Measurements from ENCODE around the gene ZFP36L1. TPM values are rescaled to one million over a fixed set of nuclear protein-coding genes. Genes with fewer than 3 reads are reported as not detected.

The ZFP36L1 gene
- polyA plus RNA-seq, 1 donor from 2014 or later, result 0.48 TPM

DNA sequence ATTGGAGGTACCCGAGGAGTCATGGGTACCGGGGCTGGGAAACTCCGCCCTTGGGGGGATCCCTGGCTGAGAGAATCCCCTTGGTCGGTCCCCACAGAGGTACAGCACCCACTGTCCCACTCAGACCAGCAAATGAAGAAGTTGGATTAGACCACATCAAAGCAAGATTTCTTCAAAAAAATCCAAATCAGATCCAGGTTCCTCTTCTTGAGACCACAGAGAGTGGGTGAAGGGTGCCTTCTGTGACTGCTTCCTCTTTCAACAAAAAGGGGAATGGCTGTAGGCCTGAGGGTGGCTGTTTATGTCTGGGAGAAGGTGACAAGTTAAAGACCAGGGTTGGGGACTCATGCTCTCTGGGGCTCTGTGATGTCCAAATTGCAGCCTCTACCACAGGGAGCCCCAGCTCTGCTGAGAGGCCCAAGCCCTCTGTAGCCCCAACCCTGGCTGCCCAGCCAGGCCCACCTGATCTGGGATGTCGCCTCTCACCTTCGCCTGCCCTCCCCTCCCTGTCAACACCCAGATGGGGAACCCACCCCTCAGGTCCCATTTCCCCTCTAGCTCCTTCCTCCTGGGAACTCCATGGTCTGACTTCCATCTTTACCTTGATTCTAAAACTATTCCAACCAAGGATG is 50.9 kb downstream of the ZFP36L1 start:
- no peak overlapping the region for H3K4me2 ChIP-seq (ENCODE audit: low read length)
- no peaks in the 10 kb centered on the region for H3K79me2 ChIP-seq (replicated peaks; ENCODE audit: insufficient read depth, low read length)
- no peaks in the 10 kb centered on the region for H4K20me1 ChIP-seq (ENCODE audit: insufficient read depth)
- H3K36me3 ChIP-seq (ENCODE audit: insufficient read depth, low read length), result no peaks in the 10 kb centered on the region
- no peak overlapping the region for H3K27ac ChIP-seq (ENCODE audit: low read length)
- no peak overlapping the region for H3K9ac ChIP-seq (ENCODE audit: low read length)
- H3K9me3 ChIP-seq (ENCODE audit: low read length), result no peaks in the 10 kb centered on the region
- no peaks in the 10 kb centered on the region for H3F3A ChIP-seq (ENCODE audit: insufficient read depth, low read length, poor library complexity, severe bottlenecking)
- no peak overlapping the region for H2AFZ ChIP-seq (ENCODE audit: low read depth, low read length)
- TF ChIP-seq EZH2 (IDR thresholded peaks at IDR 0.05; ENCODE audit: borderline replicate concordance, insufficient read depth, low read length, poor library complexity, severe bottlenecking) (no peak), SMC3 (conservative IDR thresholded peaks at IDR 0.05; ENCODE audit: poor library complexity) (no peak), RAD21 (conservative IDR thresholded peaks at IDR 0.05) (no peak), MXI1 (conservative IDR thresholded peaks at IDR 0.05; ENCODE audit: poor library complexity, severe bottlenecking) (no peak), TAF1 (IDR thresholded peaks at IDR 0.05; ENCODE audit: low read depth) (no peak), EP300 (conservative IDR thresholded peaks at IDR 0.05; ENCODE audit: poor library complexity, severe bottlenecking) (no peak), POLR2AphosphoS5 (IDR thresholded peaks at IDR 0.05) (no peak)
- TF ChIP-seq, protein P1, sequence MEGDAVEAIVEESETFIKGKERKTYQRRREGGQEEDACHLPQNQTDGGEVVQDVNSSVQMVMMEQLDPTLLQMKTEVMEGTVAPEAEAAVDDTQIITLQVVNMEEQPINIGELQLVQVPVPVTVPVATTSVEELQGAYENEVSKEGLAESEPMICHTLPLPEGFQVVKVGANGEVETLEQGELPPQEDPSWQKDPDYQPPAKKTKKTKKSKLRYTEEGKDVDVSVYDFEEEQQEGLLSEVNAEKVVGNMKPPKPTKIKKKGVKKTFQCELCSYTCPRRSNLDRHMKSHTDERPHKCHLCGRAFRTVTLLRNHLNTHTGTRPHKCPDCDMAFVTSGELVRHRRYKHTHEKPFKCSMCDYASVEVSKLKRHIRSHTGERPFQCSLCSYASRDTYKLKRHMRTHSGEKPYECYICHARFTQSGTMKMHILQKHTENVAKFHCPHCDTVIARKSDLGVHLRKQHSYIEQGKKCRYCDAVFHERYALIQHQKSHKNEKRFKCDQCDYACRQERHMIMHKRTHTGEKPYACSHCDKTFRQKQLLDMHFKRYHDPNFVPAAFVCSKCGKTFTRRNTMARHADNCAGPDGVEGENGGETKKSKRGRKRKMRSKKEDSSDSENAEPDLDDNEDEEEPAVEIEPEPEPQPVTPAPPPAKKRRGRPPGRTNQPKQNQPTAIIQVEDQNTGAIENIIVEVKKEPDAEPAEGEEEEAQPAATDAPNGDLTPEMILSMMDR (IDR thresholded peaks at IDR 0.05; ENCODE audit: poor library complexity, severe bottlenecking), result no peak
- TF ChIP-seq, protein P2, sequence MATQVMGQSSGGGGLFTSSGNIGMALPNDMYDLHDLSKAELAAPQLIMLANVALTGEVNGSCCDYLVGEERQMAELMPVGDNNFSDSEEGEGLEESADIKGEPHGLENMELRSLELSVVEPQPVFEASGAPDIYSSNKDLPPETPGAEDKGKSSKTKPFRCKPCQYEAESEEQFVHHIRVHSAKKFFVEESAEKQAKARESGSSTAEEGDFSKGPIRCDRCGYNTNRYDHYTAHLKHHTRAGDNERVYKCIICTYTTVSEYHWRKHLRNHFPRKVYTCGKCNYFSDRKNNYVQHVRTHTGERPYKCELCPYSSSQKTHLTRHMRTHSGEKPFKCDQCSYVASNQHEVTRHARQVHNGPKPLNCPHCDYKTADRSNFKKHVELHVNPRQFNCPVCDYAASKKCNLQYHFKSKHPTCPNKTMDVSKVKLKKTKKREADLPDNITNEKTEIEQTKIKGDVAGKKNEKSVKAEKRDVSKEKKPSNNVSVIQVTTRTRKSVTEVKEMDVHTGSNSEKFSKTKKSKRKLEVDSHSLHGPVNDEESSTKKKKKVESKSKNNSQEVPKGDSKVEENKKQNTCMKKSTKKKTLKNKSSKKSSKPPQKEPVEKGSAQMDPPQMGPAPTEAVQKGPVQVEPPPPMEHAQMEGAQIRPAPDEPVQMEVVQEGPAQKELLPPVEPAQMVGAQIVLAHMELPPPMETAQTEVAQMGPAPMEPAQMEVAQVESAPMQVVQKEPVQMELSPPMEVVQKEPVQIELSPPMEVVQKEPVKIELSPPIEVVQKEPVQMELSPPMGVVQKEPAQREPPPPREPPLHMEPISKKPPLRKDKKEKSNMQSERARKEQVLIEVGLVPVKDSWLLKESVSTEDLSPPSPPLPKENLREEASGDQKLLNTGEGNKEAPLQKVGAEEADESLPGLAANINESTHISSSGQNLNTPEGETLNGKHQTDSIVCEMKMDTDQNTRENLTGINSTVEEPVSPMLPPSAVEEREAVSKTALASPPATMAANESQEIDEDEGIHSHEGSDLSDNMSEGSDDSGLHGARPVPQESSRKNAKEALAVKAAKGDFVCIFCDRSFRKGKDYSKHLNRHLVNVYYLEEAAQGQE (IDR thresholded peaks at IDR 0.05; ENCODE audit: borderline replicate concordance), result no peak
- no peaks in the 10 kb centered on the region for H3K27me3 ChIP-seq (ENCODE audit: insufficient read depth, low read depth, low read length)
- H3K9me2 ChIP-seq (ENCODE audit: insufficient read depth, low read length), result no peaks in the 10 kb centered on the region
- no peak overlapping the region for H3K4me3 ChIP-seq (ENCODE audit: low read length)

DNA sequence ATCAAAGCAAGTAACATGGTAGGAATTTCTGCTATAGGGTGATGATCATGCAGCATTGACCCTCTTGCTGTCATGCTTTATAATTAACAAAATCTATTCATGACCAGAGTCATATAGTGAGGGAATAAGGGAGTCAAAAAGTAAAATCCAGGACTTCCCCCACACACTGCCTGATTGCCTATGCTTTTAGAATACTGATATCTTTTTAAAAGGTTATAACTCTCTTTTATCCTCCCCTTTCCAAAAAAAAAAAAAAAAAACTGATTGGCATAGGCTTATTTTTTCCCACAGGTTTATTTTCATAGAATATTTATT is 51.4 kb downstream of the ZFP36L1 start:
- Histone ChIP-seq H3K79me2 (replicated peaks; ENCODE audit: insufficient read depth, low read length) (no peaks in the 10 kb centered on the region), H3K9me3 (ENCODE audit: low read length) (no peaks in the 10 kb centered on the region), H3F3A (ENCODE audit: insufficient read depth, low read length, poor library complexity, severe bottlenecking) (no peaks in the 10 kb centered on the region), H3K9me2 (ENCODE audit: insufficient read depth, low read length) (no peaks in the 10 kb centered on the region), H3K27ac (ENCODE audit: low read length) (no peak overlapping the region), H4K20me1 (ENCODE audit: insufficient read depth) (no peaks in the 10 kb centered on the region), H3K9ac (ENCODE audit: low read length) (no peak overlapping the region), H3K4me2 (ENCODE audit: low read length) (no peak overlapping the region), H3K27me3 (ENCODE audit: insufficient read depth, low read depth, low read length) (no peaks in the 10 kb centered on the region), H2AFZ (ENCODE audit: low read depth, low read length) (no peak overlapping the region), H3K4me3 (ENCODE audit: low read length) (no peak overlapping the region), H3K36me3 (ENCODE audit: insufficient read depth, low read length) (no peaks in the 10 kb centered on the region)
- TF ChIP-seq, protein P1 (IDR thresholded peaks at IDR 0.05; ENCODE audit: poor library complexity, severe bottlenecking), result no peak
- TF ChIP-seq, protein P2 (IDR thresholded peaks at IDR 0.05; ENCODE audit: borderline replicate concordance), result no peak
- no peak for TF ChIP-seq RAD21 (conservative IDR thresholded peaks at IDR 0.05)
- no peak for TF ChIP-seq MXI1 (conservative IDR thresholded peaks at IDR 0.05; ENCODE audit: poor library complexity, severe bottlenecking)
- TF ChIP-seq TAF1 (IDR thresholded peaks at IDR 0.05; ENCODE audit: low read depth), result no peak
- no peak for TF ChIP-seq SMC3 (conservative IDR thresholded peaks at IDR 0.05; ENCODE audit: poor library complexity)
- no peak for TF ChIP-seq EZH2 (IDR thresholded peaks at IDR 0.05; ENCODE audit: borderline replicate concordance, insufficient read depth, low read length, poor library complexity, severe bottlenecking)
- TF ChIP-seq EP300 (conservative IDR thresholded peaks at IDR 0.05; ENCODE audit: poor library complexity, severe bottlenecking), result no peak

Measured in neural cell (in vitro differentiated cells).